T47D (cell line): Measurements from ENCODE around the gene THRSP.

ENCODE experiments used
- DNase-seq, 2 experiments: peaks; one replicate each; pipeline versions ENCODE4 v3.0.0 to v3.0.0-alpha.2; 2011 to 2012; ENCODE audit warnings: low read depth in 1 of 2, low spot score in 1 of 2
- JUND ChIP-seq: IDR thresholded peaks from 2 replicates; pipeline ENCODE4 v1.6.1; 2012; ENCODE audit warnings: low read depth
- in situ Hi-C: cut with HindIII; loops from 2 replicates; pipeline ENCODE4 v1.10.0; 2016; ENCODE audit warnings: low sequenced_read_pairs, low pct_unique_long_range_greater_than_20kb

THRSP gene

GRCh38 chr11:78030429-78031325 is 33.0 kb upstream of the THRSP start:
- in situ Hi-C loops: no loop called here
- DNase-seq: peak in 1 of 2 experiments; percentile 30
- TF ChIP-seq JUND: no peak

GRCh38 chr11:78031629-78032028 is 32.0 kb upstream of the THRSP start:
- TF ChIP-seq JUND: no peak
- no peak for DNase-seq
- in situ Hi-C loops: no loop called here

GRCh38 chr11:78032090-78032489 is 31.6 kb upstream of the THRSP start:
- no peak for DNase-seq
- TF ChIP-seq JUND: no peak
- in situ Hi-C loops: no loop called here

- no peak for DNase-seq
- TF ChIP-seq JUND: no peak
- in situ Hi-C loops: no loop called here
Measured at GRCh38 chr11:78033040-78033439, 30.6 kb upstream of the THRSP start.

- DNase-seq: no peak
- in situ Hi-C loops: no loop called here
- no peak for TF ChIP-seq JUND
Measured at GRCh38 chr11:78034623-78035022, 29.0 kb upstream of the THRSP start.

GRCh38 chr11:78036313-78036712 is 27.3 kb upstream of the THRSP start:
- in situ Hi-C loops: no loop called here
- no peak for DNase-seq
- TF ChIP-seq JUND: no peak

GRCh38 chr11:78037056-78037455 is 26.6 kb upstream of the THRSP start:
- DNase-seq: peak in 1 of 2 experiments; percentile 46
- TF ChIP-seq JUND: no peak
- in situ Hi-C loops: no loop called here

- in situ Hi-C loops: no loop called here
- no peak for TF ChIP-seq JUND
- no peak for DNase-seq
Measured at GRCh38 chr11:78037825-78038620, 25.6 kb upstream of the THRSP start.

GRCh38 chr11:78038697-78039313 is 24.9 kb upstream of the THRSP start:
- in situ Hi-C loops: no loop called here
- no peak for DNase-seq
- no peak for TF ChIP-seq JUND

GRCh38 chr11:78039391-78039918 is 24.2 kb upstream of the THRSP start:
- TF ChIP-seq JUND: no peak
- no peak for DNase-seq
- in situ Hi-C loops: no loop called here

GRCh38 chr11:78039919-78040671 is 23.6 kb upstream of the THRSP start:
- DNase-seq: peak in 1 of 2 experiments; percentile 49
- in situ Hi-C loops: no loop called here
- TF ChIP-seq JUND: no peak
